ENCODE results near the gene LONP1. TPM values are rescaled to one million over a fixed set of nuclear protein-coding genes. Genes with fewer than 3 reads are reported as not detected.

The LONP1 gene
- polyA plus RNA-seq, 1 of the 3 experiments (the other 2 are of a cell fraction) = 111 TPM

DNA sequence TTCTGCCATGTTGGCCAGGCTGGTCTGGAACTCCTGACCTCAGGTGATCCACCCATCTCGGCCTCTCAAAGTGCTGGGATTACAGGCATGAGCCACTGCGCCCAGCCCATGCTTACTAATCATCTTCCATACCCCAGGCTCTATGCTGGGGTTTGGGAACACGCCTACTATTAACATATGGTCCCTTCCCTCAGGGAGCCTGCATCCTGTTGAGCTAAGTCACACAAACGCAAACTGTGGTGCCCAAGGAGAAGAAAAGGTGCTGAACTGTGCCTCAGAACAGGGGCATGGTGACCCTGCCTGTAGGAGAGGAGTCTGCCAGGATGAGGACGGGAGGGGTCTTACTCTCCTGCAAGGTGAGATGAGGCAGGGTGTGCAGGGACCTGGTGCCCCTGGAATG is 45.2 kb downstream of the LONP1 start:
- ChIA-PET CTCF (interaction anchor here (0.9 to 2.2 kb wide), 2 partner anchors 9 to 12 kb away, joined by 3 to 9 read pairs; no protein-coding TSS in a partner anchor), POLR2A (no interaction called here)
- H3K4me3 ChIP-seq (ENCODE audit: low read depth in 2 of 2, low read length in 1 of 2) = no peak overlapping the region
- DNase-seq = no peak
- H3K9ac ChIP-seq = no peak overlapping the region
- peaks cover 4 to 10% of the 10 kb centered on the region in 2 experiments; a peak in 1 of 4 replicates for H3K4me1 ChIP-seq (ENCODE audit: control insufficient read depth in 1 of 2, insufficient read depth in 2 of 2, low read depth in 1 of 2, low read length in 1 of 2)
- no peaks in the 10 kb centered on the region for H3K27me3 ChIP-seq (ENCODE audit: insufficient read depth)
- peaks cover 0 to 1% of the 10 kb centered on the region in 2 experiments for H3K36me3 ChIP-seq (replicated peaks in 1 of 2; ENCODE audit: control insufficient read depth in 1 of 2, insufficient read depth in 2 of 2, low read length in 1 of 2)
- H3K9me3 ChIP-seq = no peaks in the 10 kb centered on the region
- no peaks in the 10 kb centered on the region for H4K20me1 ChIP-seq (ENCODE audit: insufficient read depth)
- H3K4me2 ChIP-seq = no peak overlapping the region
- TF ChIP-seq NFIC (IDR thresholded peaks at IDR 0.05; ENCODE audit: borderline replicate concordance) (no peak), ELF1 (IDR thresholded peaks at IDR 0.05) (no peak), MXI1 (IDR thresholded peaks at IDR 0.05; ENCODE audit: low read depth, low read length) (no peak), CHD2 (IDR thresholded peaks at IDR 0.05; ENCODE audit: low read length, partially characterized antibody) (no peak), YY1 (IDR thresholded peaks at IDR 0.05; ENCODE audit: low read depth) (no peak), RXRA (IDR thresholded peaks at IDR 0.05; ENCODE audit: borderline replicate concordance, low read depth) (no peak), TEAD4 (IDR thresholded peaks at IDR 0.05; ENCODE audit: borderline replicate concordance, insufficient read depth) (no peak), TAF1 (IDR thresholded peaks at IDR 0.05; ENCODE audit: borderline replicate concordance, low read depth, low read length) (no peak), EZH2phosphoT487 (IDR thresholded peaks at IDR 0.05; ENCODE audit: borderline replicate concordance, low read depth) (no peak)
- TF ChIP-seq, protein P1, sequence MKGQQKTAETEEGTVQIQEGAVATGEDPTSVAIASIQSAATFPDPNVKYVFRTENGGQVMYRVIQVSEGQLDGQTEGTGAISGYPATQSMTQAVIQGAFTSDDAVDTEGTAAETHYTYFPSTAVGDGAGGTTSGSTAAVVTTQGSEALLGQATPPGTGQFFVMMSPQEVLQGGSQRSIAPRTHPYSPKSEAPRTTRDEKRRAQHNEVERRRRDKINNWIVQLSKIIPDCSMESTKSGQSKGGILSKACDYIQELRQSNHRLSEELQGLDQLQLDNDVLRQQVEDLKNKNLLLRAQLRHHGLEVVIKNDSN (IDR thresholded peaks at IDR 0.05; ENCODE audit: borderline replicate concordance, low read depth) = no peak
- TF ChIP-seq, protein P2, sequence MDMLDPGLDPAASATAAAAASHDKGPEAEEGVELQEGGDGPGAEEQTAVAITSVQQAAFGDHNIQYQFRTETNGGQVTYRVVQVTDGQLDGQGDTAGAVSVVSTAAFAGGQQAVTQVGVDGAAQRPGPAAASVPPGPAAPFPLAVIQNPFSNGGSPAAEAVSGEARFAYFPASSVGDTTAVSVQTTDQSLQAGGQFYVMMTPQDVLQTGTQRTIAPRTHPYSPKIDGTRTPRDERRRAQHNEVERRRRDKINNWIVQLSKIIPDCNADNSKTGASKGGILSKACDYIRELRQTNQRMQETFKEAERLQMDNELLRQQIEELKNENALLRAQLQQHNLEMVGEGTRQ (IDR thresholded peaks at IDR 0.05; ENCODE audit: borderline replicate concordance, low read depth, low read length) = no peak
- H3F3A ChIP-seq (replicated peaks; ENCODE audit: insufficient read depth) = peaks cover 4% of the 10 kb centered on the region
- H2AFZ ChIP-seq (ENCODE audit: low read depth) = no peak overlapping the region
- H3K79me2 ChIP-seq (ENCODE audit: insufficient read depth) = peaks cover 9% of the 10 kb centered on the region
- no peaks in the 10 kb centered on the region for H3K9me2 ChIP-seq
- H3K27ac ChIP-seq (ENCODE audit: low read depth in 2 of 2, low read length in 1 of 2) = no peak overlapping the region
- 100% methylated on average over 4 of the region's 5 CpGs for WGBS (ENCODE audit: low lambda C conversion rate)

DNA sequence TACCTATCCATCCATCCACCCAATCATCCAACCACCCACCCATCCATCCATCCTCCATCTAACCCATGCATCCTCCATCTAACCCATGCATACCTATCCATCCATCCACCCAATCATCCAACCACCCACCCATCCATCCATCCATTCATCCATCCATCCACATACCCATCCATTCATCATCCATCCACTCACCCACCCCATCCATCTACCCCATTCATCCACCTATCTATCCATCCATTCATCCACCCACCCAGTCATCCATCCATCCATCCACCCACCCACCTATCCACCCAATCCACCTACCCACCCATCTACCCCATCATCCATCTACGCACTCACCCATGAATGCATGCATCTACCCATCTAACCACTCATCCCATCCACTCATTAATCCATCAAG is 46.2 kb downstream of the LONP1 start:
- ChIA-PET CTCF (no interaction called here), POLR2A (no interaction called here)
- Histone ChIP-seq H2AFZ (ENCODE audit: low read depth) (no peak overlapping the region), H3F3A (replicated peaks; ENCODE audit: insufficient read depth) (peaks cover 4% of the 10 kb centered on the region), H3K9me3 (no peaks in the 10 kb centered on the region), H3K9me2 (no peaks in the 10 kb centered on the region), H3K27ac (ENCODE audit: low read depth in 2 of 2, low read length in 1 of 2) (no peak overlapping the region), H3K4me2 (no peak overlapping the region), H3K4me3 (ENCODE audit: low read depth in 2 of 2, low read length in 1 of 2) (no peak overlapping the region), H3K4me1 (ENCODE audit: control insufficient read depth in 1 of 2, insufficient read depth in 2 of 2, low read depth in 1 of 2, low read length in 1 of 2) (peaks cover under 1 to 2% of the 10 kb centered on the region in 2 experiments; a peak in 1 of 4 replicates), H3K79me2 (ENCODE audit: insufficient read depth) (no peaks in the 10 kb centered on the region), H3K9ac (no peak overlapping the region), H4K20me1 (ENCODE audit: insufficient read depth) (no peaks in the 10 kb centered on the region), H3K36me3 (replicated peaks in 1 of 2; ENCODE audit: control insufficient read depth in 1 of 2, insufficient read depth in 2 of 2, low read length in 1 of 2) (peaks cover 6 to 11% of the 10 kb centered on the region in 2 experiments), H3K27me3 (ENCODE audit: insufficient read depth) (no peaks in the 10 kb centered on the region)
- 95% methylated on average over 1 of the region's 1 CpG for WGBS (ENCODE audit: low lambda C conversion rate)
- DNase-seq = no peak
- TF ChIP-seq, protein P3, sequence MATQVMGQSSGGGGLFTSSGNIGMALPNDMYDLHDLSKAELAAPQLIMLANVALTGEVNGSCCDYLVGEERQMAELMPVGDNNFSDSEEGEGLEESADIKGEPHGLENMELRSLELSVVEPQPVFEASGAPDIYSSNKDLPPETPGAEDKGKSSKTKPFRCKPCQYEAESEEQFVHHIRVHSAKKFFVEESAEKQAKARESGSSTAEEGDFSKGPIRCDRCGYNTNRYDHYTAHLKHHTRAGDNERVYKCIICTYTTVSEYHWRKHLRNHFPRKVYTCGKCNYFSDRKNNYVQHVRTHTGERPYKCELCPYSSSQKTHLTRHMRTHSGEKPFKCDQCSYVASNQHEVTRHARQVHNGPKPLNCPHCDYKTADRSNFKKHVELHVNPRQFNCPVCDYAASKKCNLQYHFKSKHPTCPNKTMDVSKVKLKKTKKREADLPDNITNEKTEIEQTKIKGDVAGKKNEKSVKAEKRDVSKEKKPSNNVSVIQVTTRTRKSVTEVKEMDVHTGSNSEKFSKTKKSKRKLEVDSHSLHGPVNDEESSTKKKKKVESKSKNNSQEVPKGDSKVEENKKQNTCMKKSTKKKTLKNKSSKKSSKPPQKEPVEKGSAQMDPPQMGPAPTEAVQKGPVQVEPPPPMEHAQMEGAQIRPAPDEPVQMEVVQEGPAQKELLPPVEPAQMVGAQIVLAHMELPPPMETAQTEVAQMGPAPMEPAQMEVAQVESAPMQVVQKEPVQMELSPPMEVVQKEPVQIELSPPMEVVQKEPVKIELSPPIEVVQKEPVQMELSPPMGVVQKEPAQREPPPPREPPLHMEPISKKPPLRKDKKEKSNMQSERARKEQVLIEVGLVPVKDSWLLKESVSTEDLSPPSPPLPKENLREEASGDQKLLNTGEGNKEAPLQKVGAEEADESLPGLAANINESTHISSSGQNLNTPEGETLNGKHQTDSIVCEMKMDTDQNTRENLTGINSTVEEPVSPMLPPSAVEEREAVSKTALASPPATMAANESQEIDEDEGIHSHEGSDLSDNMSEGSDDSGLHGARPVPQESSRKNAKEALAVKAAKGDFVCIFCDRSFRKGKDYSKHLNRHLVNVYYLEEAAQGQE (IDR thresholded peaks at IDR 0.05; ENCODE audit: low read depth, low read length) = no peak
- TF ChIP-seq CHD2 (IDR thresholded peaks at IDR 0.05; ENCODE audit: low read length, partially characterized antibody) (no peak), FOXM1 (IDR thresholded peaks at IDR 0.05; ENCODE audit: low read depth) (no peak), YY1 (IDR thresholded peaks at IDR 0.05; ENCODE audit: low read depth) (no peak), RAD21 (IDR thresholded peaks at IDR 0.05; ENCODE audit: low read length) (no peak), MEF2A (IDR thresholded peaks at IDR 0.05; ENCODE audit: borderline replicate concordance, low read depth) (no peak), FOSL2 (IDR thresholded peaks at IDR 0.05; ENCODE audit: borderline replicate concordance, low read depth) (no peak), SIN3A (IDR thresholded peaks at IDR 0.05; ENCODE audit: borderline replicate concordance, low read depth, low read length) (no peak), EZH2phosphoT487 (IDR thresholded peaks at IDR 0.05; ENCODE audit: borderline replicate concordance, low read depth) (no peak), POLR2AphosphoS5 (IDR thresholded peaks at IDR 0.05; ENCODE audit: low read depth, low read length) (no peak), GABPA (IDR thresholded peaks at IDR 0.05; ENCODE audit: low read depth) (no peak), NFIC (IDR thresholded peaks at IDR 0.05; ENCODE audit: borderline replicate concordance) (no peak), GATA2 (CRISPR knock-in tag; IDR thresholded peaks at IDR 0.05) (no peak)
- TF ChIP-seq, protein P4, sequence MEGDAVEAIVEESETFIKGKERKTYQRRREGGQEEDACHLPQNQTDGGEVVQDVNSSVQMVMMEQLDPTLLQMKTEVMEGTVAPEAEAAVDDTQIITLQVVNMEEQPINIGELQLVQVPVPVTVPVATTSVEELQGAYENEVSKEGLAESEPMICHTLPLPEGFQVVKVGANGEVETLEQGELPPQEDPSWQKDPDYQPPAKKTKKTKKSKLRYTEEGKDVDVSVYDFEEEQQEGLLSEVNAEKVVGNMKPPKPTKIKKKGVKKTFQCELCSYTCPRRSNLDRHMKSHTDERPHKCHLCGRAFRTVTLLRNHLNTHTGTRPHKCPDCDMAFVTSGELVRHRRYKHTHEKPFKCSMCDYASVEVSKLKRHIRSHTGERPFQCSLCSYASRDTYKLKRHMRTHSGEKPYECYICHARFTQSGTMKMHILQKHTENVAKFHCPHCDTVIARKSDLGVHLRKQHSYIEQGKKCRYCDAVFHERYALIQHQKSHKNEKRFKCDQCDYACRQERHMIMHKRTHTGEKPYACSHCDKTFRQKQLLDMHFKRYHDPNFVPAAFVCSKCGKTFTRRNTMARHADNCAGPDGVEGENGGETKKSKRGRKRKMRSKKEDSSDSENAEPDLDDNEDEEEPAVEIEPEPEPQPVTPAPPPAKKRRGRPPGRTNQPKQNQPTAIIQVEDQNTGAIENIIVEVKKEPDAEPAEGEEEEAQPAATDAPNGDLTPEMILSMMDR (IDR thresholded peaks at IDR 0.05) = no peak
